ENCODE results near the gene EVL.

EVL gene

DNA sequence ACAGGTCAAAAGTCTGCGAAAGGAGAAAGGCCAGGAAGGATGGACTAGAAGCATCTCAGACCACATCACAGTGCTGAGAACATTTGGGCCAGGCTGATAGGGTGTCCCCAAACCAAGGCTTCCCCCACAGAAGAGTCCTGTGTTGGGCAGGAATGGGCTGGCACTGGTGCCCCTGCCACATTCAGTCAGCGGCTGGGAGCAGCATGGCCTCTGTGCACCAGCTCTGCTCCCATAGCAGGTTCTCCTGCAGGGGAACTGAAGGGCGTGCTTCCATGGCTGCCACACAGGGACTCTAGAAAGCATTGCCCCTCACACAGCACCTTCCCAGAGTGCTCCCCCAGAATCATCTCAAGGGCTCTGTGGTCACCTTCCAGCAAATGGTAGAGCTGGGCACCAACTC, 17.5 kb downstream of the EVL start:
- Histone ChIP-seq H3K27ac (ENCODE audit: low read depth, low read length) (no peak overlapping the region), H3K4me3 (ENCODE audit: low read depth, low read length) (no peak overlapping the region), H3K27me3 (ENCODE audit: insufficient read depth, low read length) (no peaks in the 10 kb centered on the region), H3K4me1 (ENCODE audit: control insufficient read depth, insufficient read depth, low read length, unreplicated experiment) (no peaks in the 10 kb centered on the region), H2AFZ (ENCODE audit: low read length, unreplicated experiment) (no peak overlapping the region), H3K36me3 (ENCODE audit: insufficient read depth, low read length) (no peaks in the 10 kb centered on the region; the same call in 1 of the 2 replicates), H3K79me2 (ENCODE audit: control insufficient read depth, insufficient read depth, low read length, unreplicated experiment) (no peaks in the 10 kb centered on the region)

DNA sequence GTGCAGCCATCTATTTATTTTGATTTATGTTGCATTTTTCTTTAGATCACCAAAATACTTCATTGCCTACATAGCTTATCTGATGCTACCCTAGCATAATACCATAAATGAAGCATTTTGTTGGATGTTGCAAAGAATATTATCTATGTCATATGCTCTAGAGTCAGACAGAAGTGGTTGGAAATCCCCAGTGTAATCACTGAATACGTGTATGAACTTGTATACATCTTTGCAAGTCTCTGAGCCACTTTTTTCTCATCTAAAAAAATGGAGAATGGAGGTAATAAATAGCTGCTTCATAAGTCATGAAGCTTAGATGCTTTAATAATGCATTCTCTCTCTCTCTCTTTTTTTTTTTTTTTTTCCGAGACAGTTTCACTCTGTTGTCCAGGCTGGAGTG, 18.5 kb downstream of the EVL start:
- Histone ChIP-seq H2AFZ (ENCODE audit: low read length, unreplicated experiment) (no peak overlapping the region), H3K27me3 (ENCODE audit: insufficient read depth, low read length) (no peaks in the 10 kb centered on the region), H3K4me3 (ENCODE audit: low read depth, low read length) (no peak overlapping the region), H3K4me1 (ENCODE audit: control insufficient read depth, insufficient read depth, low read length, unreplicated experiment) (no peaks in the 10 kb centered on the region), H3K27ac (ENCODE audit: low read depth, low read length) (no peak overlapping the region), H3K36me3 (ENCODE audit: insufficient read depth, low read length) (no peaks in the 10 kb centered on the region; the same call in 1 of the 2 replicates), H3K79me2 (ENCODE audit: control insufficient read depth, insufficient read depth, low read length, unreplicated experiment) (no peaks in the 10 kb centered on the region)

DNA sequence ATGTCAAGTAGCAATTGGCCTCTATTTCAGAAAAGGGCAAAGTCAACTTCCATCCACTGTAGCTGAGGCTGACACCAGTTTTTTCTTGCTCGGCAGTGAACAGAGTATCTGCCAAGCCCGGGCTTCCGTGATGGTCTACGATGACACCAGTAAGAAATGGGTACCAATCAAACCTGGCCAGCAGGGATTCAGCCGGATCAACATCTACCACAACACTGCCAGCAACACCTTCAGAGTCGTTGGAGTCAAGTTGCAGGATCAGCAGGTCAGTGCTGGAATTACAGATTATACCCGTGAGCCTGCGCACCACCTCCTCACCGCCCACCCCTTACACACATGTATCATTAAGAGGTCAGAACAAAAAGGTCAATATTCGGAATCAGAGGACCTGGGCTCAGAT, 19.4 kb downstream of the EVL start:
- no peak overlapping the region for H3K27ac ChIP-seq (ENCODE audit: low read depth, low read length)
- H2AFZ ChIP-seq (ENCODE audit: low read length, unreplicated experiment), result no peak overlapping the region
- H3K27me3 ChIP-seq (ENCODE audit: insufficient read depth, low read length), result no peaks in the 10 kb centered on the region
- H3K4me1 ChIP-seq (ENCODE audit: control insufficient read depth, insufficient read depth, low read length, unreplicated experiment), result no peaks in the 10 kb centered on the region
- H3K4me3 ChIP-seq (ENCODE audit: low read depth, low read length), result no peak overlapping the region
- H3K36me3 ChIP-seq (ENCODE audit: insufficient read depth, low read length), result peaks cover 3% of the 10 kb centered on the region
- H3K79me2 ChIP-seq (ENCODE audit: control insufficient read depth, insufficient read depth, low read length, unreplicated experiment), result no peaks in the 10 kb centered on the region

DNA sequence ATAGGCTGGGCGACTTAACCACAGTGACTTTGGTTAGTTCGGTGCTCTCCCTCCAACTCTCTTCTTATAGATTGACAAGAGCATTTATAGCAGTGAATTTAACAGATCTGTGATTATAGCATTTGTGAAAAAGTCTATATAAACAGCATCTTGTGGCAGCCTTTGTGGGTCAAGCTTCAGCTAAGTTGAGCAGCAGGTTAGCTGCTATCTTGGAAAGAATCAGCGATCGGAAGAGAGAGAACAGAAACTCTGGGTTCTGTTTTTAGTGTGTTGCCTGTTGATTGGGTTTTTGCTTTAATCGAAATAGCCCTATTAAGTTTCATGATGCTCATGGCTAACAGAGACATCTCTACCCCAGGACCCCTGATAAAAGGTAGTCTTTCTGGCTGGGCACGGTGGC, 20.2 kb downstream of the EVL start:
- H3K27me3 ChIP-seq (ENCODE audit: insufficient read depth, low read length), result no peaks in the 10 kb centered on the region
- H3K4me3 ChIP-seq (ENCODE audit: low read depth, low read length), result no peak overlapping the region
- no peaks in the 10 kb centered on the region for H3K4me1 ChIP-seq (ENCODE audit: control insufficient read depth, insufficient read depth, low read length, unreplicated experiment)
- H3K27ac ChIP-seq (ENCODE audit: low read depth, low read length), result no peak overlapping the region
- H3K36me3 ChIP-seq (ENCODE audit: insufficient read depth, low read length), result peaks cover 3% of the 10 kb centered on the region
- H3K79me2 ChIP-seq (ENCODE audit: control insufficient read depth, insufficient read depth, low read length, unreplicated experiment), result no peaks in the 10 kb centered on the region
- H2AFZ ChIP-seq (ENCODE audit: low read length, unreplicated experiment), result no peak overlapping the region

DNA sequence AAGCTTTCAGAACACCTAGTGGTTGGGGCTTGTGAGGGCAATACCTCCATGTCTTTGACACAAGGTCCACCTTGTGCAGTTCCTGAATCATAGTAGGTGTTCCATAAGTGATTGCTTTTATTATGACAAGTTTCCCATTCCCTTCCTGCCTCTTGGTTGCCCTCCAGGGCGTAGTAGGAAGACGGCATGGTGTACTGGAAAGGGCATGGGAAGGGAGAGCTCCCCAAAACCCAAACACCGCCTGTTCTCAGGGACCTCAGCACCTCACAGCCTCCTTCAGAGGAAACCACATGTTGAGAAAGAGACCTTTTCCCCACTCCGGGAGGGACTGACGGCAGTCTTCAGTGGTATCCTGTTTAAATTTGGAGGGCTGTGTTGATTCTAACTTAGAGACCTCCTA, 21.1 kb downstream of the EVL start:
- H3K79me2 ChIP-seq (ENCODE audit: control insufficient read depth, insufficient read depth, low read length, unreplicated experiment), result no peaks in the 10 kb centered on the region
- no peaks in the 10 kb centered on the region for H3K4me1 ChIP-seq (ENCODE audit: control insufficient read depth, insufficient read depth, low read length, unreplicated experiment)
- H3K36me3 ChIP-seq (ENCODE audit: insufficient read depth, low read length), result peaks cover 3% of the 10 kb centered on the region
- no peak overlapping the region for H2AFZ ChIP-seq (ENCODE audit: low read length, unreplicated experiment)
- H3K27ac ChIP-seq (ENCODE audit: low read depth, low read length), result no peak overlapping the region
- no peaks in the 10 kb centered on the region for H3K27me3 ChIP-seq (ENCODE audit: insufficient read depth, low read length)
- no peak overlapping the region for H3K4me3 ChIP-seq (ENCODE audit: low read depth, low read length)

DNA sequence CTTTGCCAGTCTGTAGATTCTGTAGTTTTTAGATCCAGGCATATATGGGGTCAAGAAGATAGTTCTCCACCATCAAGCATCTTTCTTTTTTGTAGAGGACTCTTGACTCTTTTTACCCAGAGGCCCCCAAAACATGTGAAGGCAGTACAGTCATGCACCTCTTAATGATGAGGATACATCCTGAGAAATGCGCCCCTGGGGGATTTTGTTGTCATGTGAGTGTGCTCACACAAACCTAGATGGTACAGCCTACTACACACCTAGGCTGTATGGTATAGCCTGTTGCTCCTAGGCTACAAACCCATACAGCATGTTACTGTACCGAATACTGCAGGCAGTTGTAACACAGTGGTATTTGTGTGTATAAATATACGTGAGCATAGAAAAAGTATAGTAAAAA, 23.0 kb downstream of the EVL start:
- Histone ChIP-seq H3K27me3 (ENCODE audit: insufficient read depth, low read length) (no peaks in the 10 kb centered on the region), H2AFZ (ENCODE audit: low read length, unreplicated experiment) (no peak overlapping the region), H3K36me3 (ENCODE audit: insufficient read depth, low read length) (peaks cover 7% of the 10 kb centered on the region), H3K27ac (ENCODE audit: low read depth, low read length) (no peak overlapping the region), H3K4me1 (ENCODE audit: control insufficient read depth, insufficient read depth, low read length, unreplicated experiment) (no peaks in the 10 kb centered on the region), H3K4me3 (ENCODE audit: low read depth, low read length) (no peak overlapping the region), H3K79me2 (ENCODE audit: control insufficient read depth, insufficient read depth, low read length, unreplicated experiment) (no peaks in the 10 kb centered on the region)

DNA sequence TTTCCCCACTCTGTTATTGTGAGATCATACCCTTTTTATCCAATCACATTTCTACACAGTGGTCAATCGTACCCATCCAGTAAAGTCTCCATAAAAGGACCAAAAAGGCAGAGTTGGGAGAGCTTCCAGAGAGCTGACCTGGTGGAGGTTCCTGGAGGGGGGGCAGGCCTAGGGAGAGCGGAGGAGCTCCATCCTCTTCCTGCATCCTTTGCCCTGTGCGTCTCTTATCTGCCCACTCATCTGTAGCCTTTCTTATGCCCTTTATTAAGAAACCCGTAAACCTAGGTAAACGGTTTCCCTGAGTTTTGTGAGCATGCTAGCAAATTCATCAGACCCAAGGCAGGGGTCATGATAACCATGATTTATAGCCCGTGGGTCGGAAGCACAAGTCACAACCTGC, 26.2 kb downstream of the EVL start:
- H3K27ac ChIP-seq (ENCODE audit: low read depth, low read length), result no peak overlapping the region
- H3K4me1 ChIP-seq (ENCODE audit: control insufficient read depth, insufficient read depth, low read length, unreplicated experiment), result peaks cover 6% of the 10 kb centered on the region
- H3K36me3 ChIP-seq (ENCODE audit: insufficient read depth, low read length), result peaks cover 7% of the 10 kb centered on the region
- H3K4me3 ChIP-seq (ENCODE audit: low read depth, low read length), result no peak overlapping the region
- H3K27me3 ChIP-seq (ENCODE audit: insufficient read depth, low read length), result no peaks in the 10 kb centered on the region
- H3K79me2 ChIP-seq (ENCODE audit: control insufficient read depth, insufficient read depth, low read length, unreplicated experiment), result no peaks in the 10 kb centered on the region
- H2AFZ ChIP-seq (ENCODE audit: low read length, unreplicated experiment), result no peak overlapping the region

DNA sequence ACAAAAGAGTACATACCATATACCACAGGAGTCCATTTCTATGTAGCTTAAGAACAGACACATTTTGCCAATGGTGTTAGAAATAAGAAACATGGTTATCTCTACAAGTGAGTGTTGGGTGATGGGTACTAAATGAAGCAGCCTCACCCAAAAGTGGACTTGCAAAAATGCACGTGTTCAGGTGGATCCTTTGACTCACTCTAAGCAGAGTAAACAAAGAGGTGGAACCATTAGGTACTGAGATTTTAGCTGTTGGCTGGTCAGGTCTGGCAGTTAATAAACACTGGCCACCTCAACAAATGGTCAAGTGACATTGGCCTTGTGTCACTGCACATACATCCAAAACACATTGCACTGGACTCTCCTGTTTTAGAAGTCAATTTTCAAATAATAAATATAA, 27.6 kb downstream of the EVL start:
- no peak overlapping the region for H3K27ac ChIP-seq (ENCODE audit: low read depth, low read length)
- H3K36me3 ChIP-seq (ENCODE audit: insufficient read depth, low read length), result peaks cover 7% of the 10 kb centered on the region
- H2AFZ ChIP-seq (ENCODE audit: low read length, unreplicated experiment), result no peak overlapping the region
- no peaks in the 10 kb centered on the region for H3K79me2 ChIP-seq (ENCODE audit: control insufficient read depth, insufficient read depth, low read length, unreplicated experiment)
- H3K4me3 ChIP-seq (ENCODE audit: low read depth, low read length), result no peak overlapping the region
- H3K4me1 ChIP-seq (ENCODE audit: control insufficient read depth, insufficient read depth, low read length, unreplicated experiment), result peaks cover 15% of the 10 kb centered on the region
- H3K27me3 ChIP-seq (ENCODE audit: insufficient read depth, low read length), result no peaks in the 10 kb centered on the region

DNA sequence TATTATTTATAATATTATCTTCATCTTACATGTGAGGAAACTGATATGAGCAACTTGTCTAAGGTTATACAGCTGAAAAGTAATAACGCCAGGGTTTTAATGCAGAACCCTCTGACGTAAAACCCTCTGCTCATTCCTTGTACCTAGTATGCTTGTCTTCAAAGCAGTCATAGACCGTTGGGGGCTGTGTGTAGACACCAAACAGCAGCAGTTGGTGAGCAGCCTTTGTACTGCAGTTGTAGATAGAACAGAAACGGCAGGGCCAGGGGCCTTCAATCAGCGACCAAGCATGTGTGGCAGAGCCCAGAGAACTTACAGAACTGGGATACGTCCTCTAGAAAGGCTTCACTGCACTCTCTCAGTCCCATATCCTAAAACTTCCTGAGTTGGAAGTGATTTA, 28.1 kb downstream of the EVL start:
- peaks cover 7% of the 10 kb centered on the region for H3K36me3 ChIP-seq (ENCODE audit: insufficient read depth, low read length)
- no peak overlapping the region for H2AFZ ChIP-seq (ENCODE audit: low read length, unreplicated experiment)
- no peak overlapping the region for H3K27ac ChIP-seq (ENCODE audit: low read depth, low read length)
- no peaks in the 10 kb centered on the region for H3K27me3 ChIP-seq (ENCODE audit: insufficient read depth, low read length)
- peaks cover 15% of the 10 kb centered on the region for H3K4me1 ChIP-seq (ENCODE audit: control insufficient read depth, insufficient read depth, low read length, unreplicated experiment)
- no peaks in the 10 kb centered on the region for H3K79me2 ChIP-seq (ENCODE audit: control insufficient read depth, insufficient read depth, low read length, unreplicated experiment)
- no peak overlapping the region for H3K4me3 ChIP-seq (ENCODE audit: low read depth, low read length)

DNA sequence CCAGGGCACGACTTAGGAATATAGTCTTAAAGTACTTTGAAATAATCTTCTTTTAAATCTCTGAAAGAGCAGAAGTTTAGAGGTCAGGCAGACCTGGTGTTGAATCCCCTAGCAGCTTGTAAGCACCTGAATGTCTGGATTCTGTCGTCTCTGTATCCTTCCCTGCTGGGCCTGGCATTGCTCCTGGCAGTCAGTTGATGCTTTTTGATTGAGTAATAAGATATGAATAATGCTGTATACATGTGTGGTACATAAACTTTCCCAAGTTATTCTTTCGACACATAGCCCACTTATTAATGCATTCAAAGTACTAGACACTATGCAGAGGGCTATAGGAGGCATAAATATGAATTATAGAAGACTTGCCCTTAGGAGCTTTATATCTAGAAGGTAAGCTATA, 31.4 kb downstream of the EVL start:
- peaks cover under 1% of the 10 kb centered on the region; the same call in 1 of the 2 replicates for H3K36me3 ChIP-seq (ENCODE audit: insufficient read depth, low read length)
- H3K79me2 ChIP-seq (ENCODE audit: control insufficient read depth, insufficient read depth, low read length, unreplicated experiment), result no peaks in the 10 kb centered on the region

DNA sequence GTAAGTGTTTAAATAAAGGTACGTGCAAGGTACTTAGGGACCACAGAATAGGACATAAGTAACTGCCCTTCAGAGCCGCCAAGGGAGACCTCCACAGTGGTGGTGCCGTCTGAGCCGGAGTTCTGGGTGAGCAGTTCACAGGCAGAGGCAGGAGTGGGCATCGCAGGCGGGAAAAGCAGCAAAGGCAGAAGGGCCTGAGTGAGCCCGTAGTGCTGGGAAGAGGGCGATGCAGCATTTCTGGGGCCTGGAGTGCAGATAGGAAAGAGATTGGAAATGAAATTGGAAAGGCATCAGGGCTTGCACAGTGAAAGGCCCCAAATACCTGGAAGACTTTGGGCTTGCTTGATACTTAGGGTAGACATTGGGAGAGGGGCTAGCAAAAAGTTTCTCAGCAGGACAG, 32.9 kb downstream of the EVL start:
- H3K79me2 ChIP-seq (ENCODE audit: control insufficient read depth, insufficient read depth, low read length, unreplicated experiment), result no peaks in the 10 kb centered on the region
- H3K4me1 ChIP-seq (ENCODE audit: control insufficient read depth, insufficient read depth, low read length, unreplicated experiment), result peaks cover 22% of the 10 kb centered on the region
- H3K4me3 ChIP-seq (ENCODE audit: low read depth, low read length), result no peak overlapping the region
- H3K27ac ChIP-seq (ENCODE audit: low read depth, low read length), result no peak overlapping the region
- H3K27me3 ChIP-seq (ENCODE audit: insufficient read depth, low read length), result no peaks in the 10 kb centered on the region
- no peak overlapping the region for H2AFZ ChIP-seq (ENCODE audit: low read length, unreplicated experiment)
- no peaks in the 10 kb centered on the region for H3K36me3 ChIP-seq (ENCODE audit: insufficient read depth, low read length)

More for the DNA sequence above, 31.4 kb downstream of the EVL start:
- H3K4me3 ChIP-seq (ENCODE audit: low read depth, low read length), result no peak overlapping the region
- peaks cover 15% of the 10 kb centered on the region for H3K4me1 ChIP-seq (ENCODE audit: control insufficient read depth, insufficient read depth, low read length, unreplicated experiment)
- H3K27me3 ChIP-seq (ENCODE audit: insufficient read depth, low read length), result no peaks in the 10 kb centered on the region
- peak overlapping the region; percentile 7; the same call in 1 of the 2 replicates for H3K27ac ChIP-seq (ENCODE audit: low read depth, low read length)
- no peak overlapping the region for H2AFZ ChIP-seq (ENCODE audit: low read length, unreplicated experiment)
